Activated CD4-positive, alpha-beta T cell treated with anti-CD3 and anti-CD28 coated beads, Interleukin-2, amount 50 U/mL, for 4 hours (primary cell): ENCODE results near the gene TBC1D3K.
"Not testable (repeated sequence)": the region's sequence is repeated elsewhere in the genome, so short reads cannot be mapped to it uniquely, and the experiment has no call there.

ENCODE experiments used
- DNase-seq, 2 experiments: peaks; one replicate each; pipeline ENCODE4 v3.0.0-alpha.2; 2020

Gene TBC1D3K

GRCh38 chr17:37924115-37924514, at the start of gene TBC1D3K:
Gene TBC1D3K (plus strand): TSS chr17:37924415. CDS start chr17:37926000, 1,585 bp downstream.
- not testable (repeated sequence) for DNase-seq

- DNase-seq = no peak
These were observed 39.7 kb upstream of the TBC1D3K start for GRCh38 chr17:37884516-37884915.

GRCh38 chr17:37885136-37885535, 39.1 kb upstream of the TBC1D3K start:
- no peak for DNase-seq

- no peak for DNase-seq
These were observed 35.3 kb upstream of the TBC1D3K start for GRCh38 chr17:37888881-37889280.

GRCh38 chr17:37896961-37897360, 27.3 kb upstream of the TBC1D3K start:
- not testable (repeated sequence) for DNase-seq
